Caco-2 (cell line): ENCODE data around the gene DNAAF5. TPM values are rescaled to one million over a fixed set of nuclear protein-coding genes. Genes with fewer than 3 reads are reported as not detected.

ENCODE experiments used
- BruUV-seq: library from RNA; stranded (reverse); fragments of 400-500 nt; replicated peaks from 2 replicates; lab custom pipeline; 2021; lab: Mats Ljungman, UMichigan
- CTCF ChIA-PET: fragments of 300-600 bp; sonication (Branson Sonifier 250); formaldehyde crosslinking; loops from one replicate; lab custom pipeline; 2022; ENCODE audit warnings: antibody characterized with exemption; lab: Charles Lee
- POLR2A ChIA-PET: fragments of 300-600 bp; sonication (Branson Sonifier 250); formaldehyde crosslinking; loops from one replicate; lab custom pipeline; 2022; ENCODE audit warnings: antibody characterized with exemption; lab: Charles Lee
- DNase-seq, 2 experiments: peaks; one replicate each; pipeline versions ENCODE4 v3.0.0 to v3.0.0-alpha.2; 2020 to 2022
- H3K27me3 ChIP-seq: replicated peaks from 2 replicates; pipeline ENCODE4 v1.6.0; 2011; ENCODE audit warnings: low read length; ENCODE audit not compliant: control insufficient read depth, insufficient read depth
- H3K36me3 ChIP-seq: 2 replicates; pipeline ENCODE4 v1.5.1; 2011; ENCODE audit warnings: low read length; ENCODE audit not compliant: control insufficient read depth, insufficient read depth
- H3K4me1 ChIP-seq: fragments of 250-450 bp; sonication (Bioruptor Pico); 2 replicates; pipeline ENCODE4 v1.5.1; 2020; ENCODE audit warnings: mild to moderate bottlenecking
- H3K4me3 ChIP-seq: 2 replicates; pipeline ENCODE4 v1.5.1; 2011; ENCODE audit warnings: low read depth, mild to moderate bottlenecking, control low read depth, low read length
- H3K9me3 ChIP-seq: fragments of 250-450 bp; sonication (Bioruptor Pico); 2 replicates; pipeline ENCODE4 v1.5.1; 2020; ENCODE audit warnings: mild to moderate bottlenecking, moderate library complexity
- H3K27ac Mint-ChIP-seq: one replicate; pipeline ENCODE4 v1.8.0; 2022; ENCODE audit warnings: mixed read lengths; ENCODE audit not compliant: unreplicated experiment
- H3K27me3 Mint-ChIP-seq: one replicate; pipeline ENCODE4 v1.8.0; 2022; ENCODE audit warnings: mixed read lengths; ENCODE audit not compliant: insufficient read depth, unreplicated experiment
- H3K36me3 Mint-ChIP-seq: one replicate; pipeline ENCODE4 v1.8.0; 2022; ENCODE audit warnings: mild to moderate bottlenecking, mixed read lengths; ENCODE audit not compliant: insufficient read depth, unreplicated experiment
- H3K4me1 Mint-ChIP-seq: one replicate; pipeline ENCODE4 v1.8.0; 2022; ENCODE audit warnings: low read depth, mixed read lengths; ENCODE audit not compliant: unreplicated experiment
- H3K4me3 Mint-ChIP-seq: one replicate; pipeline ENCODE4 v1.8.0; 2022; ENCODE audit warnings: mild to moderate bottlenecking, moderate library complexity, mixed read lengths; ENCODE audit not compliant: unreplicated experiment
- H3K9me3 Mint-ChIP-seq: one replicate; pipeline ENCODE4 v1.8.0; 2022; ENCODE audit warnings: mixed read lengths; ENCODE audit not compliant: unreplicated experiment
- intact Hi-C: fragments of 100-400 bp; cut with micrococcal nuclease; formaldehyde crosslinking; loops from one replicate; pipeline ENCODE4 v1.10.0; 2022; ENCODE audit not compliant: unreplicated experiment
- total RNA-seq: library from RNA; stranded (reverse); gene quantifications from 2 replicates; pipeline ENCODE4 v1.2.3, GENCODE V29; 2022
- TF ChIP-seq, protein P1 (sequence below), 2 experiments: fragments of 200-600 bp in 1 of 2; IDR thresholded peaks; 1 replicate in 1 of 2; 2 replicates in 1 of 2; pipeline versions ENCODE4 v1.5.1 to v1.8.0; 2011 to 2022; ENCODE audit warnings: antibody characterized with exemption in 1 of 2, control low read depth in 1 of 2, inconsistent platforms in 1 of 2, low read depth in 1 of 2, low read length in 1 of 2, mild to moderate bottlenecking in 1 of 2, moderate library complexity in 1 of 2; ENCODE audit not compliant: insufficient read depth in 1 of 2, severe bottlenecking in 1 of 2, unreplicated experiment in 1 of 2

The DNAAF5 gene
- total RNA-seq, 1 experiment from 2014 or later: 51.4 TPM

DNA sequence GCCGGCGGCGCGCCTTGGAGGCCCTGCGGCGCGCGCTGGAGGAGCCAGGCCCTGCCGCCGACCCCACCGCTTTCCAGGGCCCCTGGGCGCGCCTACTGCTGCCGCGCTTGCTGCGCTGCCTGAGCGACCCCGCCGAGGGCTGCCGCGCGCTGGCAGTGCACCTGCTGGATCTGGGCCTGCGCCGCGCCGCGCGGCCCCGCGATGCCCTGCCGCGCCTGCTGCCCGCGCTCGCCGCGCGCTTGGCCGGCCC, 280 bp downstream of the DNAAF5 start:
- peak overlapping the region; percentile 82 for H3K4me3 Mint-ChIP-seq
- no peak overlapping the region for H3K27ac Mint-ChIP-seq
- H3K27me3 Mint-ChIP-seq: no peaks in the 10 kb centered on the region
- H3K9me3 Mint-ChIP-seq: peaks cover 29% of the 10 kb centered on the region
- no peak for DNase-seq
- no TSS peak for BruUV-seq
- peaks cover 35% of the 10 kb centered on the region for H3K9me3 ChIP-seq
- TF ChIP-seq, protein P1, sequence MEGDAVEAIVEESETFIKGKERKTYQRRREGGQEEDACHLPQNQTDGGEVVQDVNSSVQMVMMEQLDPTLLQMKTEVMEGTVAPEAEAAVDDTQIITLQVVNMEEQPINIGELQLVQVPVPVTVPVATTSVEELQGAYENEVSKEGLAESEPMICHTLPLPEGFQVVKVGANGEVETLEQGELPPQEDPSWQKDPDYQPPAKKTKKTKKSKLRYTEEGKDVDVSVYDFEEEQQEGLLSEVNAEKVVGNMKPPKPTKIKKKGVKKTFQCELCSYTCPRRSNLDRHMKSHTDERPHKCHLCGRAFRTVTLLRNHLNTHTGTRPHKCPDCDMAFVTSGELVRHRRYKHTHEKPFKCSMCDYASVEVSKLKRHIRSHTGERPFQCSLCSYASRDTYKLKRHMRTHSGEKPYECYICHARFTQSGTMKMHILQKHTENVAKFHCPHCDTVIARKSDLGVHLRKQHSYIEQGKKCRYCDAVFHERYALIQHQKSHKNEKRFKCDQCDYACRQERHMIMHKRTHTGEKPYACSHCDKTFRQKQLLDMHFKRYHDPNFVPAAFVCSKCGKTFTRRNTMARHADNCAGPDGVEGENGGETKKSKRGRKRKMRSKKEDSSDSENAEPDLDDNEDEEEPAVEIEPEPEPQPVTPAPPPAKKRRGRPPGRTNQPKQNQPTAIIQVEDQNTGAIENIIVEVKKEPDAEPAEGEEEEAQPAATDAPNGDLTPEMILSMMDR (IDR thresholded peaks at IDR 0.05; ENCODE audit: insufficient read depth in 1 of 2, low read depth in 1 of 2, low read length in 1 of 2, severe bottlenecking in 1 of 2, unreplicated experiment in 1 of 2): no peak
- POLR2A ChIA-PET: interaction anchor here (0.6 kb wide), 1 partner anchor 147 kb away, joined by 3 read pairs; no protein-coding TSS in a partner anchor
- CTCF ChIA-PET: no interaction called here
- peaks cover 14% of the 10 kb centered on the region for H3K4me1 ChIP-seq
- no peaks in the 10 kb centered on the region for H3K27me3 ChIP-seq
- H3K36me3 ChIP-seq: peaks cover 7% of the 10 kb centered on the region
- peak overlapping the region; percentile 87 for H3K4me3 ChIP-seq
- H3K4me1 Mint-ChIP-seq: peaks cover 6% of the 10 kb centered on the region
- intact Hi-C loops: loop anchor here (2.0 to 5.0 kb wide), 2 partner anchors 188 to 404 kb away; no protein-coding TSS in a partner anchor
- peaks cover 68% of the 10 kb centered on the region for H3K36me3 Mint-ChIP-seq

DNA sequence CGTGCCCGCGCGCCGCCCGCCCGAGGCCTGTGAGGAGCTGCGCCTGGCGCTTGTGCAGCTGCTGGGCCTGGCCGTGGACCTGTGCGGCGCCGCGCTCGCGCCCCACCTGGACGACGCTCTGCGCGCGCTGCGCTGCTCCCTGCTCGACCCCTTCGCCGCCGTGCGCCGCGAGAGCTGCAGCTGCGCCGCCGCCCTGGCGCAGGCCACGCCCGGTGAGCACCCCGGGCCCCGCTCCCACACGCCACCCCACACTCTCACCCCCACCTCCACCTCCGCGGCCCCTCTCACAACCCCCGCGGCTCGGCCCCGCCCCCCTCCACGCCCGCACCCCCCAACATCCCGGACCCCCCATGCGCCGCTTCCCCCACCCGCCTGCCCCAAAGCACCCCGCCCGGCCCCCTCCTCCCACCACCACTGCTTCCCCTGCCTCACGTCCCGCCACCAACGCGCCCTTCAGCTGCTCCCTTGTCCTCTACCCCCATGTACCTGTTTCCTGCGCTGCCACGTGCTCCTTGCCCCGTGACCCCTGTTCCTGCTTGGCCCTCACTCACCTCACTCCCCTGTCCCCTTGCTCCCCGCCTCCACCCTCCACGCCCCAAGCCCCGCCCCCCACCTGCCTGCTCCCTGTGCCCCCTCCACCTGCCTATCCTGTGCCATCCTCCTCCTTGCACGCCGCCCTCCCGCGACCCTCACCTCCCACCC, 756 bp downstream of the DNAAF5 start, which contains the start of gene PRKAR1B:
Gene PRKAR1B (minus strand): TSS at position 178 of the 702 bp plus-strand sequence. CDS start 15,776 bp downstream, outside the sequence.
- POLR2A ChIA-PET: interaction anchor here (0.6 kb wide), 1 partner anchor 146 kb away, joined by 3 read pairs; no protein-coding TSS in a partner anchor
- peaks cover 7% of the 10 kb centered on the region for H3K36me3 ChIP-seq
- H3K36me3 Mint-ChIP-seq: peaks cover 63% of the 10 kb centered on the region

DNA sequence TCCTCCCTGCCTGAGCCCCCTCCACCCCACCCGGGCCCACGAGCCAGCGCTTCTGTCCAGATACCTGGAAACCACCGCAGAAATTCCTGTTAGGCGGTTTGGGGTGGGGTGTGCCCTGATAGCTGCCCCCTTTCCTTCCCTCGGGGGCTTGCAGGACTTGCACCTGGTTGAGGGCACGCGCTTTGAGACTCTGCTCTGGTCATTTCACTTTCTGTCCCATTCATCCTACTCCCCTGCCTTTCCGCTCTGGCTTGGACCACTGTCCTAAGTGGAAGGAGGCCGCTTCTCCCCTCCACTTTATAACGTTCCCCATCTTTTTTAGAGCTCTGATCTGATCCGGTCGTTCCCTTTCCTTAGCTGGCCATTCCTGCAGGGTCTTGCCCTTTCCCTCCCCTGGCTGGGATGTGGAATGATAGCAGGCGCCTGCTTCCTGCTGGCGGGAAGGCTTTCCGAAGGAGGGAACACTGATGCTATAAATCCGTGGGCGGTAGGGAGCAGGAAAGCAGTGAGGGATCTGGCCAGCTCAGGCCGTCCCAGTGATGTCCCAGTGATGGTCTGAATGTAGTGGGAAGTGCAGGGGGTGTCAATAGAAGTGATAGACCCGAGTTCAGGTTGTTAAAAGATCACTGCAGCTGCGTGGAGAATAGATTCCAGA, 1.4 kb downstream of the DNAAF5 start:
- no peaks in the 10 kb centered on the region for H3K27me3 Mint-ChIP-seq
- DNase-seq: peak in 1 of 2 experiments; percentile 19
- Histone ChIP-seq H3K9me3 (peaks cover 31% of the 10 kb centered on the region), H3K4me3 (peak overlapping the region; percentile 87), H3K36me3 (peaks cover 4% of the 10 kb centered on the region), H3K27me3 (no peaks in the 10 kb centered on the region), H3K4me1 (peaks cover 14% of the 10 kb centered on the region)
- ChIA-PET CTCF (no interaction called here), POLR2A (no interaction called here)
- peak overlapping the region; percentile 97 for H3K27ac Mint-ChIP-seq
- peaks cover 19% of the 10 kb centered on the region for H3K9me3 Mint-ChIP-seq
- peaks cover 6% of the 10 kb centered on the region for H3K4me1 Mint-ChIP-seq
- TF ChIP-seq, protein P1 (IDR thresholded peaks at IDR 0.05; ENCODE audit: insufficient read depth in 1 of 2, low read depth in 1 of 2, low read length in 1 of 2, severe bottlenecking in 1 of 2, unreplicated experiment in 1 of 2): no peak
- intact Hi-C loops: loop anchor here (2.0 to 5.0 kb wide), 2 partner anchors 189 to 406 kb away; no protein-coding TSS in a partner anchor
- TSS peak; percentile 26 for BruUV-seq
- H3K36me3 Mint-ChIP-seq: peaks cover 56% of the 10 kb centered on the region
- H3K4me3 Mint-ChIP-seq: peak overlapping the region; percentile 98

More for the DNA sequence above, 756 bp downstream of the DNAAF5 start, which contains the start of gene PRKAR1B:
- Histone ChIP-seq H3K9me3 (peaks cover 35% of the 10 kb centered on the region), H3K4me3 (peak within 1 kb of the TSS; percentile 87), H3K4me1 (peaks cover 14% of the 10 kb centered on the region), H3K27me3 (no peaks in the 10 kb centered on the region)
- TF ChIP-seq, protein P1 (IDR thresholded peaks at IDR 0.05; ENCODE audit: insufficient read depth in 1 of 2, low read depth in 1 of 2, low read length in 1 of 2, severe bottlenecking in 1 of 2, unreplicated experiment in 1 of 2): no peak
- Mint-ChIP-seq H3K27ac (peak within 1 kb of the TSS; percentile 97), H3K27me3 (no peaks in the 10 kb centered on the region), H3K4me3 (peak within 1 kb of the TSS; percentile 98), H3K4me1 (peaks cover 6% of the 10 kb centered on the region), H3K9me3 (peaks cover 25% of the 10 kb centered on the region)
- no TSS peak for BruUV-seq
- CTCF ChIA-PET: no interaction called here
- intact Hi-C loops: loop anchor here (2.0 to 5.0 kb wide), 2 partner anchors 188 to 405 kb away; no protein-coding TSS in a partner anchor
- DNase-seq: peak; percentile 54 to 75
